Cardiac fibroblast (primary cell): ENCODE results near the gene INPP5A.

Source experiments
- DNase-seq, 2 donors: peaks; one replicate each; pipeline versions ENCODE4 v3.0.0 to v3.0.0-alpha.2; 2010; ENCODE audit warnings: low read depth in 2 of 2
- H3K4me3 ChIP-seq, 2 donors: replicated peaks in 1 of 2; 1 replicate in 1 of 2; 2 replicates in 1 of 2; pipeline ENCODE4 v1.5.1; 2011; ENCODE audit warnings: low read depth in 2 of 2, low read length in 2 of 2, mild to moderate bottlenecking in 2 of 2, moderate library complexity in 1 of 2
- CTCF ChIP-seq: IDR thresholded peaks from one replicate; pipeline ENCODE4 v1.5.1; 2011; ENCODE audit warnings: low read depth, mild to moderate bottlenecking, low read length, inconsistent platforms

The INPP5A gene

GRCh38 chr10:132543916-132544743, 6.5 kb downstream of the INPP5A start:
- no peak overlapping the region for H3K4me3 ChIP-seq
- no peak for DNase-seq
- TF ChIP-seq CTCF, result no peak

GRCh38 chr10:132544744-132545658, 7.4 kb downstream of the INPP5A start:
- no peak overlapping the region for H3K4me3 ChIP-seq
- TF ChIP-seq CTCF, result no peak
- no peak for DNase-seq

- H3K4me3 ChIP-seq, result no peak overlapping the region
These were observed 8.2 kb downstream of the INPP5A start for GRCh38 chr10:132545659-132546367.

GRCh38 chr10:132546567-132547420, 9.2 kb downstream of the INPP5A start:
- TF ChIP-seq CTCF, result no peak
- DNase-seq, result no peak
- no peak overlapping the region for H3K4me3 ChIP-seq

More at GRCh38 chr10:132545659-132546367, 8.2 kb downstream of the INPP5A start:
- no peak for TF ChIP-seq CTCF
- DNase-seq, result no peak

GRCh38 chr10:132547421-132547861, 9.9 kb downstream of the INPP5A start:
- no peak for DNase-seq

More at GRCh38 chr10:132547421-132547861, 9.9 kb downstream of the INPP5A start:
- no peak for TF ChIP-seq CTCF
- no peak overlapping the region for H3K4me3 ChIP-seq
